Measurements from ENCODE around the gene MVK. TPM values are rescaled to one million over a fixed set of nuclear protein-coding genes. Genes with fewer than 3 reads are reported as not detected.

MVK gene
- polyA plus RNA-seq, 1 of the 3 experiments (the other 2 are of a cell fraction): 7.0 TPM

- Histone ChIP-seq H3K27ac (ENCODE audit: low read depth in 2 of 2, low read length in 1 of 2) (no peak overlapping the region), H3K4me1 (ENCODE audit: control insufficient read depth in 1 of 2, insufficient read depth in 2 of 2, low read depth in 1 of 2, low read length in 1 of 2) (peaks cover 0 to 30% of the 10 kb centered on the region in 2 experiments; a peak in 1 of 4 replicates), H2AFZ (ENCODE audit: low read depth) (no peak overlapping the region), H3K4me2 (no peak overlapping the region), H3K79me2 (ENCODE audit: insufficient read depth) (no peaks in the 10 kb centered on the region), H3F3A (replicated peaks; ENCODE audit: insufficient read depth) (no peaks in the 10 kb centered on the region), H3K4me3 (ENCODE audit: low read depth in 2 of 2, low read length in 1 of 2) (no peak overlapping the region), H3K9me3 (no peaks in the 10 kb centered on the region), H3K9me2 (no peaks in the 10 kb centered on the region), H3K27me3 (ENCODE audit: insufficient read depth) (no peaks in the 10 kb centered on the region), H3K36me3 (replicated peaks in 1 of 2; ENCODE audit: control insufficient read depth in 1 of 2, insufficient read depth in 2 of 2, low read length in 1 of 2) (no peaks in the 10 kb centered on the region), H4K20me1 (ENCODE audit: insufficient read depth) (no peaks in the 10 kb centered on the region), H3K9ac (no peak overlapping the region)
- POLR2A ChIA-PET: no interaction called here
- CTCF ChIA-PET: no interaction called here
- no peak for TF ChIP-seq EP300 (IDR thresholded peaks at IDR 0.05; ENCODE audit: borderline replicate concordance in 1 of 2, low read depth in 1 of 2, low read length in 1 of 2)
- no peak for TF ChIP-seq FOSL2 (IDR thresholded peaks at IDR 0.05; ENCODE audit: borderline replicate concordance, low read depth)
- TF ChIP-seq MAX (IDR thresholded peaks at IDR 0.05; ENCODE audit: low read depth): no peak
- TF ChIP-seq GATA2 (CRISPR knock-in tag; IDR thresholded peaks at IDR 0.05): no peak
- no peak for TF ChIP-seq CTCF (IDR thresholded peaks at IDR 0.05)
- no peak for TF ChIP-seq TAF1 (IDR thresholded peaks at IDR 0.05; ENCODE audit: borderline replicate concordance, low read depth, low read length)
- TF ChIP-seq RCOR1 (IDR thresholded peaks at IDR 0.05; ENCODE audit: low read length): no peak
- no peak for TF ChIP-seq REST (IDR thresholded peaks at IDR 0.05; ENCODE audit: low read depth, low read length)
- no peak for TF ChIP-seq RFX5 (IDR thresholded peaks at IDR 0.05; ENCODE audit: low read length)
- TF ChIP-seq USF1 (IDR thresholded peaks at IDR 0.05; ENCODE audit: borderline replicate concordance, low read depth): no peak
- no peak for TF ChIP-seq FOXJ3 (CRISPR knock-in tag; IDR thresholded peaks at IDR 0.05)
- no peak for TF ChIP-seq SMC3 (IDR thresholded peaks at IDR 0.05; ENCODE audit: low read depth, low read length)
- no peak for TF ChIP-seq MXI1 (IDR thresholded peaks at IDR 0.05; ENCODE audit: low read depth, low read length)
- no peak for TF ChIP-seq TCF12 (IDR thresholded peaks at IDR 0.05)
- no peak for TF ChIP-seq MEF2A (IDR thresholded peaks at IDR 0.05; ENCODE audit: borderline replicate concordance, low read depth)
- no peak for TF ChIP-seq JUND (IDR thresholded peaks at IDR 0.05)
- TF ChIP-seq SIN3A (IDR thresholded peaks at IDR 0.05; ENCODE audit: borderline replicate concordance, low read depth, low read length): no peak
- 74% methylated on average over 15 of the region's 15 CpGs for WGBS (ENCODE audit: low lambda C conversion rate)
- no peak for DNase-seq
These were observed 23.9 kb upstream of the MVK start for GRCh38 chr12:109549613-109550270.
